ENCODE measurements around the gene RNF121. TPM values are rescaled to one million over a fixed set of nuclear protein-coding genes. Genes with fewer than 3 reads are reported as not detected.

RNF121 gene
- total and polyA plus RNA-seq, 2 donors (not counting 1 experiment from before 2014, with no cell fraction given): 31.7 to 56.0 TPM

GRCh38 chr11:72015511-72016061 lies 86.7 kb downstream of the RNF121 start:
- peak overlapping the region; percentile 46 for H3K27ac Mint-ChIP-seq
- no peak overlapping the region for H3K4me3 Mint-ChIP-seq
- H3K36me3 ChIP-seq (replicated peaks in 1 of 2; ENCODE audit: control extremely low read depth in 1 of 2, control insufficient read depth in 1 of 2, extremely low read depth in 1 of 2, insufficient read depth in 2 of 2, low read length in 1 of 2): peaks cover 4 to 100% of the 10 kb centered on the region in 2 experiments
- no peaks in the 10 kb centered on the region for H3K9me3 Mint-ChIP-seq (ENCODE audit: insufficient read depth)
- DNase-seq (peak; percentile 44), ATAC-seq (ENCODE audit: low read depth) (no peak)
- ChIA-PET POLR2A (interaction anchor here (1.1 kb wide), 1 partner anchor 87 kb away, joined by 4 read pairs; the partner anchor contains the start of genes RNF121 and XNDC1N), CTCF (interaction anchor here (0.8 to 6.2 kb wide), 15 partner anchors 10 to 400 kb away, joined by 3 to 77 read pairs (median 4); partner anchors contain the start of gene RNF121)
- no peak overlapping the region for H3K4me2 ChIP-seq (replicated peaks; ENCODE audit: low read depth, low read length, poor library complexity, severe bottlenecking)
- no peak overlapping the region for H2AFZ ChIP-seq (ENCODE audit: insufficient read depth, low read depth, low read length, poor library complexity, severe bottlenecking)
- intact Hi-C loops (cut with micrococcal nuclease): no loop called here
- H4K20me1 ChIP-seq (ENCODE audit: control insufficient read depth, insufficient read depth, low read length, poor library complexity, severe bottlenecking): peaks cover 90% of the 10 kb centered on the region
- H3K79me2 ChIP-seq (ENCODE audit: control insufficient read depth, insufficient read depth, low read length): peaks cover 25% of the 10 kb centered on the region
- H3K4me1 ChIP-seq (ENCODE audit: control insufficient read depth in 2 of 2, insufficient read depth in 2 of 2, low read length in 2 of 2): no peaks in the 10 kb centered on the region
- no peaks in the 10 kb centered on the region for H3K27me3 ChIP-seq (replicated peaks in 1 of 4; ENCODE audit: control extremely low read depth in 1 of 4, control insufficient read depth in 3 of 4, insufficient read depth in 4 of 4, low read length in 3 of 4)
- no peak overlapping the region for H3K27ac ChIP-seq (ENCODE audit: low read length in 2 of 2)
- no peaks in the 10 kb centered on the region for H3K4me1 Mint-ChIP-seq
- 98% methylated on average over 10 of the region's 10 CpGs for whole genome bisulfite sequencing (ENCODE audit: insufficient coverage)
- H3K27me3 Mint-ChIP-seq: no peaks in the 10 kb centered on the region
- H3K9me3 ChIP-seq (ENCODE audit: control extremely low read depth in 1 of 3, control insufficient read depth in 2 of 3, insufficient read depth in 1 of 3, low read length in 2 of 3): no peaks in the 10 kb centered on the region
- TF ChIP-seq, protein P1, sequence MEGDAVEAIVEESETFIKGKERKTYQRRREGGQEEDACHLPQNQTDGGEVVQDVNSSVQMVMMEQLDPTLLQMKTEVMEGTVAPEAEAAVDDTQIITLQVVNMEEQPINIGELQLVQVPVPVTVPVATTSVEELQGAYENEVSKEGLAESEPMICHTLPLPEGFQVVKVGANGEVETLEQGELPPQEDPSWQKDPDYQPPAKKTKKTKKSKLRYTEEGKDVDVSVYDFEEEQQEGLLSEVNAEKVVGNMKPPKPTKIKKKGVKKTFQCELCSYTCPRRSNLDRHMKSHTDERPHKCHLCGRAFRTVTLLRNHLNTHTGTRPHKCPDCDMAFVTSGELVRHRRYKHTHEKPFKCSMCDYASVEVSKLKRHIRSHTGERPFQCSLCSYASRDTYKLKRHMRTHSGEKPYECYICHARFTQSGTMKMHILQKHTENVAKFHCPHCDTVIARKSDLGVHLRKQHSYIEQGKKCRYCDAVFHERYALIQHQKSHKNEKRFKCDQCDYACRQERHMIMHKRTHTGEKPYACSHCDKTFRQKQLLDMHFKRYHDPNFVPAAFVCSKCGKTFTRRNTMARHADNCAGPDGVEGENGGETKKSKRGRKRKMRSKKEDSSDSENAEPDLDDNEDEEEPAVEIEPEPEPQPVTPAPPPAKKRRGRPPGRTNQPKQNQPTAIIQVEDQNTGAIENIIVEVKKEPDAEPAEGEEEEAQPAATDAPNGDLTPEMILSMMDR (IDR thresholded peaks at IDR 0.05): peak; percentile 29
- no peak for TF ChIP-seq EZH2 (IDR thresholded peaks at IDR 0.05; ENCODE audit: borderline replicate concordance, insufficient read depth, low read depth, low read length, poor library complexity, severe bottlenecking)
- no peak overlapping the region for H3K9ac ChIP-seq (ENCODE audit: low read length)
- no peak overlapping the region for H3K4me3 ChIP-seq (ENCODE audit: control extremely low read depth in 1 of 5, extremely low read depth in 1 of 5, insufficient read depth in 1 of 5, low read depth in 2 of 5, low read length in 4 of 5)

DNA sequence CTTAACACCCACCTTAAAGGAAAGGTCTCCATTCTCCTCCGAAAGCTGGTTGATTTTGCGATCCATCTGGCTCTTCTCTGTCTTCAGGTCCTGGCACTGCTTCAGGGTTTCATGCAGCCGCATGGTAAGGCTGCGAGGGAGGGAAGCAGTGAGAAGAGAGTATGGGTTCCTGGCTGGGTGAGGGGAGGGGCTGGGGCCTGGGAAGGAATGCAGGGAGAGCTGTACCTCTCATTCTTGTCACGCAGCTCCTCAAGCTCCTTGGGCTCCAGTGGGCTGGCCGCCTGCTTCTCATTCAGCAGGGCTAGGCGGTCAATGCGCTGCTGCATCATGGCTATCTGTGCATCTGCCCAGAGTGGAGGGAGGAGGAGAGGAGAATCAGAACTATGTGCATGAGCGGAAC lies 89.3 kb downstream of the RNF121 start:
- no peak overlapping the region for H2AFZ ChIP-seq (ENCODE audit: insufficient read depth, low read depth, low read length, poor library complexity, severe bottlenecking)
- ATAC-seq (ENCODE audit: low read depth) (no peak), DNase-seq (no peak)
- TF ChIP-seq, protein P1 (IDR thresholded peaks at IDR 0.05): no peak
- WGBS (ENCODE audit: insufficient coverage): 98% methylated on average over 9 of the region's 9 CpGs
- H3K4me2 ChIP-seq (replicated peaks; ENCODE audit: low read depth, low read length, poor library complexity, severe bottlenecking): no peak overlapping the region
- POLR2A ChIA-PET: no interaction called here
- CTCF ChIA-PET: interaction anchor here (1.0 to 6.2 kb wide), 3 partner anchors 41 to 126 kb away, joined by 3 to 77 read pairs (median 4); no protein-coding TSS in a partner anchor
- no peaks in the 10 kb centered on the region for H3K9me3 ChIP-seq (ENCODE audit: control extremely low read depth in 1 of 3, control insufficient read depth in 2 of 3, insufficient read depth in 1 of 3, low read length in 2 of 3)
- no peaks in the 10 kb centered on the region for H3K4me1 ChIP-seq (ENCODE audit: control insufficient read depth in 2 of 2, insufficient read depth in 2 of 2, low read length in 2 of 2)
- H3K79me2 ChIP-seq (ENCODE audit: control insufficient read depth, insufficient read depth, low read length): peaks cover 31% of the 10 kb centered on the region
- H3K36me3 ChIP-seq (replicated peaks in 1 of 2; ENCODE audit: control extremely low read depth in 1 of 2, control insufficient read depth in 1 of 2, extremely low read depth in 1 of 2, insufficient read depth in 2 of 2, low read length in 1 of 2): peaks cover 3 to 99% of the 10 kb centered on the region in 2 experiments
- intact Hi-C loops (cut with micrococcal nuclease): no loop called here
- H3K27me3 ChIP-seq (replicated peaks in 1 of 4; ENCODE audit: control extremely low read depth in 1 of 4, control insufficient read depth in 3 of 4, insufficient read depth in 4 of 4, low read length in 3 of 4): no peaks in the 10 kb centered on the region
- H3K4me1 Mint-ChIP-seq: no peaks in the 10 kb centered on the region
- H4K20me1 ChIP-seq (ENCODE audit: control insufficient read depth, insufficient read depth, low read length, poor library complexity, severe bottlenecking): peaks cover 72% of the 10 kb centered on the region
- no peak overlapping the region for H3K9ac ChIP-seq (ENCODE audit: low read length)
- no peaks in the 10 kb centered on the region for H3K9me3 Mint-ChIP-seq (ENCODE audit: insufficient read depth)
- no peak overlapping the region for H3K4me3 Mint-ChIP-seq
- H3K27ac Mint-ChIP-seq: no peak overlapping the region
- no peak overlapping the region for H3K27ac ChIP-seq (ENCODE audit: low read length in 2 of 2)
- no peak overlapping the region for H3K4me3 ChIP-seq (ENCODE audit: control extremely low read depth in 1 of 5, extremely low read depth in 1 of 5, insufficient read depth in 1 of 5, low read depth in 2 of 5, low read length in 4 of 5)
- H3K27me3 Mint-ChIP-seq: no peaks in the 10 kb centered on the region
